Peyer's patch (tissue), 4 donors: ENCODE results near the gene CHPT1. TPM values are rescaled to one million over a fixed set of nuclear protein-coding genes. Genes with fewer than 3 reads are reported as not detected.
"Not testable (repeated sequence)": the region's sequence is repeated elsewhere in the genome, so short reads cannot be mapped to it uniquely, and the experiment has no call there.

Experiments used
- DNase-seq, 3 donors: peaks; one replicate each; pipeline ENCODE4 v3.0.0-alpha.2; 2017 to 2019
- H3K27ac ChIP-seq, 4 donors: fragments of 200-600 bp; sonication (generic); one replicate each; pipeline ENCODE4 v1.5.1; 2016 to 2019
- H3K27me3 ChIP-seq, 2 donors: fragments of 200-600 bp; sonication (generic); one replicate each; pipeline ENCODE4 v1.5.1; 2019
- H3K36me3 ChIP-seq, 3 donors: fragments of 200-600 bp; sonication (generic); one replicate each; pipeline ENCODE4 v1.5.1; 2016 to 2019
- H3K4me1 ChIP-seq, 4 donors: fragments of 200-600 bp; sonication (generic); one replicate each; pipeline ENCODE4 v1.5.1; 2016 to 2019
- H3K4me3 ChIP-seq, 4 donors: fragments of 200-600 bp; sonication (generic); 1 replicate in 3 of 4; 2 replicates in 1 of 4; pipeline ENCODE4 v1.5.1; 2016 to 2019; ENCODE audit warnings: mild to moderate bottlenecking in 1 of 4
- H3K9me3 ChIP-seq, 4 donors: fragments of 200-600 bp; sonication (generic); one replicate each; pipeline ENCODE4 v1.5.1; 2016 to 2019; ENCODE audit warnings: mild to moderate bottlenecking in 1 of 4
- POLR2A ChIP-seq, 2 donors: fragments of 450-650 bp; IDR thresholded peaks; one replicate each; pipeline ENCODE4 v1.5.1; 2017; ENCODE audit warnings: antibody characterized with exemption in 2 of 2, mild to moderate bottlenecking in 2 of 2, moderate library complexity in 2 of 2
- total RNA-seq, 4 donors: library from RNA; depleted of rRNA; stranded (reverse); fragments of >200 nt; gene quantifications; one replicate each; pipeline ENCODE4 v1.1.0, GENCODE V29; 2016
- TF ChIP-seq, protein P1 (sequence below), 6 experiments: fragments of 450-650 bp in 4 of 6; fragments of 200-600 bp in 2 of 6; sonication (generic) in 1 of 6; IDR thresholded peaks; one replicate each; pipeline ENCODE4 v1.5.1; 2017 to 2019; ENCODE audit warnings: antibody characterized with exemption in 6 of 6, mild to moderate bottlenecking in 3 of 6, moderate library complexity in 1 of 6

CHPT1 gene
- total RNA-seq, 4 donors from 2014 or later = 78.4 to 471 (median 359) TPM

DNA sequence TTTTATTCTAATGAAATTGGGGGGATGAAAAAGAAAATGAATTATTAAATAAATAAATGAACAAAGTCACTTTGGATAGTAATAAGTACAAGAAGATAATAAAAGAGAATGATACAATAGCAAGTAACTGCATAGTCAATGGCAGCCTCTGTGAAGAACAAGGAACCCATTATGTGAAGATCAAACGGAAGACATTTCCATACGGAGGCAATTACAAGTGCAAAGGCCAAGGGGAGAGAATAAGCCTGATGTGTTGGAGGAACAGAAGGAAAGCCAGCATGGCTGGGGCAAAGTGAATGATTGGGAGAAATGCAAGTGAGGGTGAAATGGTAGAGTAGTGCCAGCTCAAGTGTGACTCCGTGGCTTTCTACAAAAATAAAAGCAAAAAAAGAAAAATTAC lies 43.9 kb upstream of the CHPT1 start:
- TF ChIP-seq, protein P1, sequence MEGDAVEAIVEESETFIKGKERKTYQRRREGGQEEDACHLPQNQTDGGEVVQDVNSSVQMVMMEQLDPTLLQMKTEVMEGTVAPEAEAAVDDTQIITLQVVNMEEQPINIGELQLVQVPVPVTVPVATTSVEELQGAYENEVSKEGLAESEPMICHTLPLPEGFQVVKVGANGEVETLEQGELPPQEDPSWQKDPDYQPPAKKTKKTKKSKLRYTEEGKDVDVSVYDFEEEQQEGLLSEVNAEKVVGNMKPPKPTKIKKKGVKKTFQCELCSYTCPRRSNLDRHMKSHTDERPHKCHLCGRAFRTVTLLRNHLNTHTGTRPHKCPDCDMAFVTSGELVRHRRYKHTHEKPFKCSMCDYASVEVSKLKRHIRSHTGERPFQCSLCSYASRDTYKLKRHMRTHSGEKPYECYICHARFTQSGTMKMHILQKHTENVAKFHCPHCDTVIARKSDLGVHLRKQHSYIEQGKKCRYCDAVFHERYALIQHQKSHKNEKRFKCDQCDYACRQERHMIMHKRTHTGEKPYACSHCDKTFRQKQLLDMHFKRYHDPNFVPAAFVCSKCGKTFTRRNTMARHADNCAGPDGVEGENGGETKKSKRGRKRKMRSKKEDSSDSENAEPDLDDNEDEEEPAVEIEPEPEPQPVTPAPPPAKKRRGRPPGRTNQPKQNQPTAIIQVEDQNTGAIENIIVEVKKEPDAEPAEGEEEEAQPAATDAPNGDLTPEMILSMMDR (IDR thresholded peaks at IDR 0.05) = no peak
- no peak for TF ChIP-seq POLR2A (IDR thresholded peaks at IDR 0.05)
- no peaks in the 10 kb centered on the region for H3K27me3 ChIP-seq
- peak overlapping the region in 1 of 4 donors; percentile 14 for H3K27ac ChIP-seq

DNA sequence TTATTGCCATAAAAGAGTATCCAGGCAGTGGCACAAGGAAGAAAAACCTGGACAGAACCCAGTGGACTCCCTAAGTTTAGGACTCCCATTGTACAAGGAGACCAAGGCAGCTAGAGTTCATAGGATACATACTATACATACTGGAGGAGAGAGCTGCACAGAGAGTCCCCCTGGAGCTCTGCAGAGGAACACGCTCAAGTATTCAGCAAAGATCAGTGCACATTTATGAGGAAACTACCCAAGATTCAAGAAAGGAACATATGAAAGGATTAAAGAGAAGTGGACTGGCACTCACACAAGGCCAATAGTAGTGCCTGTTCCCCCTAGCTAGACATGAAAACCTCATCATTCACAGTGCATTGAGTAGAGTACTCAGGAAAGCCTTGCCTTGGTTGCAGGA lies 43.0 kb upstream of the CHPT1 start:
- no peaks in the 10 kb centered on the region for H3K27me3 ChIP-seq
- H3K4me1 ChIP-seq = peaks cover 0 to 4% (median 0%) of the 10 kb centered on the region in 4 donors
- no peaks in the 10 kb centered on the region for H3K36me3 ChIP-seq
- TF ChIP-seq POLR2A (IDR thresholded peaks at IDR 0.05) = no peak
- TF ChIP-seq, protein P1 (IDR thresholded peaks at IDR 0.05) = no peak
- no peak for DNase-seq
- no peak overlapping the region for H3K27ac ChIP-seq
- no peaks in the 10 kb centered on the region for H3K9me3 ChIP-seq
- no peak overlapping the region for H3K4me3 ChIP-seq

More for the DNA sequence above, 43.9 kb upstream of the CHPT1 start:
- no peak for DNase-seq
- H3K9me3 ChIP-seq = no peaks in the 10 kb centered on the region
- H3K36me3 ChIP-seq = no peaks in the 10 kb centered on the region
- no peak overlapping the region for H3K4me3 ChIP-seq
- H3K4me1 ChIP-seq = peaks cover 0 to 4% (median 0%) of the 10 kb centered on the region in 4 donors

DNA sequence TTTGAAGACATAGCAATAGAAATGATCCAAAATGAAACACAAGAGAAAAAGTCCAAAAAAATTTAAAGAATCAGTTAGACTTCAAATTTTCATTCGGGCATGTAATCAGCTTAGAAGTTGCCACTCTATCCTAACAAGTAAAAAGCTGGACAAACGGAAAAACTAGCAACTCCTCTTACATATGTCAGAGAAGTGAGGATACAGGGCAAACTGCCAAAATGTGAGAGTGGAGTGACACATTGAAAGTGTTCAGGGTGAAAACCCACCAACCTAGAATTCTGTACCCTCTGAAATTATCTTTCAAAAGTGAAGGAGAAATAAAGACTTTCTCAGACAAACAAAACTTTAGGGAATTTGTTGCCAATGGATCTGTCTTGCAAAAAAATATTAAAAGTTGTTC lies 42.0 kb upstream of the CHPT1 start:
- H3K36me3 ChIP-seq = no peaks in the 10 kb centered on the region
- no peak for DNase-seq
- H3K4me1 ChIP-seq = peaks cover 0 to 4% (median 0%) of the 10 kb centered on the region in 4 donors
- TF ChIP-seq, protein P1 (IDR thresholded peaks at IDR 0.05) = no peak
- no peak for TF ChIP-seq POLR2A (IDR thresholded peaks at IDR 0.05)
- H3K4me3 ChIP-seq = no peak overlapping the region
- H3K27ac ChIP-seq = no peak overlapping the region
- H3K9me3 ChIP-seq = no peaks in the 10 kb centered on the region
- H3K27me3 ChIP-seq = no peaks in the 10 kb centered on the region

DNA sequence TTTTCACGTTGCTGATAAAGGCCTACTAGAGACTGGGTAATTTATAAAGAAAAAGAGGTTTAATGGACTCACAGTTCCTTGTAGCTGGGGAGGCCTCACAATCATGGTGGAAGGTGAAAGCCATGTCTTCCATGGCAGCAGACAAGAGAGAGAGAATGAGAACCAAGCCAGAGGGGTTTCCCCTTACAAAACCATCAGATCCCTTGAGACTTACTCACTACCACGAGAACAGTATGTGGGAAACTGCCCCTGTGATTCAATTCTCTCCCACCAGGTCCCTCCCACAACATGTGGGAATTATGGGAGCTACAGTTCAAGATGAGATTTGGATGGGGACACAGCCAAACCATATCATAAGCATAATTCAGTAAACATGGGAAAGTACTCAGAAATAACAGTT lies 36.8 kb upstream of the CHPT1 start:
- not testable (repeated sequence) for DNase-seq, H3K9me3 ChIP-seq, H3K27ac ChIP-seq, H3K36me3 ChIP-seq, H3K27me3 ChIP-seq, H3K4me1 ChIP-seq, H3K4me3 ChIP-seq

DNA sequence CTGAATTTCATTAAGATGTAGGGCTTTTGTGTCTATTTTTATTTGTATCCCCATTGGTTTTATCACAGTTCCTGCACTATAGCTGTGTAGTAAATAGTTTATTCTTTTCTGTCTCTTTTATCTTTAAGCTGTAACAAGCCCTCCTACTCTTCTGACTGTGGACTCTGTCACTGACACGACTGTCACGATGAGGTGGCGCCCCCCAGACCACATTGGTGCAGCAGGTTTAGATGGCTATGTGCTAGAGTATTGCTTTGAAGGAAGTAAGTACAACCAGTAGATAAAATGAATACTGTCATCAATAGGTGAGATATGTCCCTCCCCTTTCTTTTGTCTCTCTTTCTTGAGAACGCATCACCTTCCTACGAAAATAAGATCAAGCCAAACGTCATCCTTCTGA lies 34.1 kb upstream of the CHPT1 start:
- Histone ChIP-seq H3K4me3 (no peak overlapping the region), H3K27ac (no peak overlapping the region), H3K27me3 (no peaks in the 10 kb centered on the region), H3K36me3 (no peaks in the 10 kb centered on the region), H3K9me3 (no peaks in the 10 kb centered on the region), H3K4me1 (no peaks in the 10 kb centered on the region)
- TF ChIP-seq, protein P1 (IDR thresholded peaks at IDR 0.05) = no peak
- no peak for TF ChIP-seq POLR2A (IDR thresholded peaks at IDR 0.05)
- DNase-seq = no peak

DNA sequence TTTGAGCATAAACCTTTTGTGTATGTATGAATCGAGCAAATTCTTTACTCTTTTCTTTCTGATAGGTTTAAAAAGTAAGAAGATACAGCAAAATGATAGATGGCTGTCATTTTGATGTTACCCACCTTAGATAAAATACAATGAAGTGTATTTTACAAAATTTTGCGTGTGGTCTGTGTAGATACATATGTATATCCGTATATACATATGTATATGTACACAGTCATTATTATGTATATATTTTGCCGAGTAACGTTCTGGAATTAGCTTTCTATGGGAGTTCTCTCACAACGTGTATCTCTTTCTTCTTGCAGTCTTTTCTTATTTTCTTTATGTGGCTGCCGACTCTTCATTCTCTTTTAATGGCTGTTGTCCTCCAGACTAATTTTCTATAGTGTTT lies 32.4 kb upstream of the CHPT1 start:
- Histone ChIP-seq H3K9me3 (no peaks in the 10 kb centered on the region), H3K4me1 (no peaks in the 10 kb centered on the region), H3K4me3 (no peak overlapping the region), H3K36me3 (no peaks in the 10 kb centered on the region), H3K27me3 (no peaks in the 10 kb centered on the region), H3K27ac (no peak overlapping the region)
- no peak for TF ChIP-seq POLR2A (IDR thresholded peaks at IDR 0.05)
- TF ChIP-seq, protein P1 (IDR thresholded peaks at IDR 0.05) = no peak
- no peak for DNase-seq
